Activated T-helper 9 cell treated with anti-CD3 and anti-CD28 coated beads, Interleukin-2, amount 50 U/mL, for 16 hours (primary cell): Measurements from ENCODE around the gene CDKAL1.
"Not testable (repeated sequence)": the region's sequence is repeated elsewhere in the genome, so short reads cannot be mapped to it uniquely, and the experiment has no call there.

ENCODE experiments used
- DNase-seq: peaks from one replicate; pipeline ENCODE4 v3.0.0-alpha.2; 2020; ENCODE audit warnings: low read depth

The CDKAL1 gene

GRCh38 chr6:21213492-21213891 lies 679.2 kb downstream of the CDKAL1 start:
- no peak for DNase-seq

DNA sequence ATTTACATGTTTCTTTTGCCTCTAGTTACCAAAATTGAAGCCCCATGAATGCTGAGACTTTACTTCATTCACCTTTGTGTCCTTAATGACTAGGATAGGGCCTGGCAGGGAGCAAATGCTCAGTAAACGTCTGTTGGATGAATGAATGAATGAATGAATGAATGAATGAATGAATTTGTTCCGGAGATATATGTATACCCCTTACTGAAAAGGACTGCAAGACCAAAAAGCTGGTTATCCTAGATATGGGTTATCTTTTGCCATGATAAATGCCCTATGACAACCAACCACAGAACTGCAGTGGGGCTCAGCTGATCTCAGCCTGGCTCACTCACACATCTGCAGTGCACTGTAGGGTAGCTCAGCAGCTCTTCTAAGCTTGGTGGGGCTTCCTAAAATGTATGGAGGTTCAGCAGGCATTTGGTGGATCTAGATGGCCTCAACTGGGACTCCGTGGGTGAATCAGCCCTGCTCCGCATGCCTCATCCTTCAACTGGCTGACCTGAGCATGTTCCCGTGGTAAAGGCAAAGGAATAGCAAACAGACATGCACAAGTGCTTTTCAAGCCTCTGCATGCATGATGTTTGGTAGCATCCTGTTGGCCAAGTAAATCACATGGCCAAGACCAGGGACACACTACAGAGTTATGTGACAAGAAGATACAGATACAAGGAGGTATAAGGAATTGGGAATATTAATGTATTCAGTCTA lies 680.6 kb downstream of the CDKAL1 start:
- no peak for DNase-seq

DNA sequence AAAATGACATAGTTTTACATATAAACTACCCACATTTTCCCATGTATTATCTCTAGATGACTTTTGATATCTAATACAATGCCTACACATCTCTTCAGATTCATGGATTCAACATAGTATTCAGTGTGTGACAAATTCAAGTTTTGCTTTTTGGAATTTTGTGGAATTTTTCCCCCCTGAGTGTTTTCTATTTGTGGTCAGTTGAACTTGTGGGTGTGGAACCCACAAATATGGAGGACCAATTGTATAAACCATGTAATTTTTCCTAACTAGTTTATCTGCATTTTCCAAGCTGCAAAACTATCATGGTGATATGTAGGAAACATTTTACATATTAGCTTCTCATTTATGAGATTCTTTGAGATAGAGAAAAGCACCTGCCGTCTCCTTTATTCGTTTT lies 685.0 kb downstream of the CDKAL1 start:
- no peak for DNase-seq

GRCh38 chr6:21219856-21220255 lies 685.6 kb downstream of the CDKAL1 start:
- DNase-seq: no peak

DNA sequence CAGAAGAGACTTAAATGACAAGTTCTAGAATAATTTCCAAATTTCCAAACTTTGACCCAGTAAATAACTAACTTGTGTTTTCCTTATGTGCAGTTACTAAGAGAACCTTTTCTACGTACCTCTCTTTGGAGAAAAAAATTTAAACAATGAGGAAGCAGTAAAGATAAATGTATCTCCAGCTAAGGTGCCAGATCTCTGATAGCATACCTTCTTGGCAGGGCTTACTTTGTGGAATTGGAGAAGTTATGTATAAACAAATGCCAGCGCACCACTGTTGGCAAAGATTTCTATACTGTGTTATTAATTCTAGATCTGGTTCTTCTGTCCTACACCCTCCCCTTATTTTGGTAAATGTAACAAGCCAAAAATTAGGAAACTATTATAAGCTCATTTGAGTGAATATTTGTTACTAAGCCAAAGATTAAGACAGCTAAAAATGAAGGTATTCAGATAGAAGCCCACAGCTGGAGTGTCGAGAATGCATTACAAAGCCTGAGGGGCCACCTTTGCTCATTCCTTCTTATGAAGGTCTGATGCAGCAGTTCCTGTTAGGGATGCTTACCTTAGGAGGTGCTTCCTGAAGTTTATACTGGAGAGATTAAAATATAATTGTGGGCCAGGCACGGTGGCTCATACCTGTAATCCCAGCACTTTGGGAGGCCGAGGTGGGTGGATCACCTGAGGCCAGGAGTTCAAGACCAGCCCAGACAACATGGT lies 686.2 kb downstream of the CDKAL1 start:
- no peak for DNase-seq

GRCh38 chr6:21222656-21223055 lies 688.4 kb downstream of the CDKAL1 start:
- DNase-seq: no peak

GRCh38 chr6:21225912-21226311 lies 691.7 kb downstream of the CDKAL1 start:
- no peak for DNase-seq

DNA sequence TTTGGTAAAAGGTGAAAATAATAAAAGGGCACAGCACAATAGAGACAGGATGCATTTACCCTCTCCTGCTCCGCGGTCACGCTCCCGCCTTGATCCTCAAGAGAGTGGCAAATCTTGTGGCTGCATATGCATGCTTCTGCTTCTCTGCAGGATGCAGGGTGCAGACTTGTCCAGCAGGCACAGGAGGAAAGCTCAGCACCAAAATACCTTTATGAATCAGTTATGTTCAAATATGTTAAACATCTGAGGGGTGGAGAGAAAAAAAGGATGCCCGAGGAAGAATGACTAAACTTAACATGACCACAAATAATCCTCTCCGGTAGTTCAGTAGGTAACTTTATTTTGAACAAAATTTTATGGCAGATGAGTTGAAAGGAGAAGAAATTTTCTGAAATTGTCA lies 693.2 kb downstream of the CDKAL1 start:
- DNase-seq: no peak

DNA sequence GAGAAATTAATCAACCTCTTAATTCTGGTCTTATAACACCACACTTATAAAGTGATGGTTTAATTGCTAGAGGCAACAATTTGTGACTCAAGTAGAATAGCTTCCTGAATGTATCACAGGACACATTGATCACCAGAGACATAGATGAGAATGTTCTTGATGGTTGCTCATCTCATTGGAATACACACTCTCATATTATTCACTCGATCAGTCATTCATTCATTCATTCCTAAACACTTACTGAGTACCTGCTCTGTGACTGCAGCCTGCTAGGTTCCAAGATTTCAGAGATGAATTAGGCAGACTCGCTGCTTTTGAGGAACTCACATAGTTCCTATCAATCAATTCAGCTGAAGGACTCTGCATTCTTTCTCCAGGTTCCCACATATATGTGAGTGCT lies 694.2 kb downstream of the CDKAL1 start:
- no peak for DNase-seq

DNA sequence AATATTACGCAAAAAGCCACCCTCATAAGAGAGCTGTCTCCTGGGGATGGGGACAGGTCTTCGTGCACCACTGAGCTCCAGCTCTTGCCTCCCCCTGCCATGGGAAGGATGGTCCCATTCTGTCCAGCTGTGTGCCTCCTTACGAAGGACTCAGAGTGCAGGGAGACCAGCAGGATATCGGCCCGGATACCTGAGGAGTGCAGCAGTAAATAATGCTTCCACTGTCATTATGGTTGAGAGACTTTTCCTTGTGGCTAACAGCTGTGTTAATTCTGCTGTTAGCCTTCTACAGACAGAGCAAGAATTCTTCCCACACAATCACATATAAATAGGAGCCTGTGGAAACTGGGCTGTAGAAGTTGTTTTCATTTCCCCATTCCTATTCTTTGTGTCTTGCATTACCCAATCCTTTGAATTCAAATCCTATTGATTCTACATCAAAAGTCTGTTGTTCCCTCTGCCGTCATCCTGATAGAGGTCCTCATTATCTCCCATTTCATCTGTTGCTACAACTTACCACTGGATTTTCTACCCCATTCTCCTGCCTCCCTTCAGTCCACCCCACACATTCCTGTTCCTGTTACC lies 694.7 kb downstream of the CDKAL1 start:
- DNase-seq: no peak

DNA sequence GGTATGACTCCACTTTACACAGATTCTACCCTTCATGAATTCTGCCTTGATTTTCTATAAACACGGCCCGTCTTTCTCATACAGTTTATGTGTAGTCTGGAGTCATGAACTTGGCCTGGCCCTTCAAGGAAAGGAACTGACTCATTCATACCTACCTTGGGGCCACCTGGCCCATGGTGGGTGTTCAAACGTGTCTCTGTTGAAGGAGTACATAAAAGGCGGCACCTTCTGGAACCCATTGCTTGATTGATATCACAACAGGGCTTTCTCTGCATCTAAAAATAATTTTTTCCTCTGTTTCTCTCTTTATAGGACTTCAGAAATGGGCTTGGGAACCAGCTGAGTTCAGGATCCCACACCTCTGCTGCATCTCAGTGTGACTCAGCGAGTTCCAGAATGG lies 696.3 kb downstream of the CDKAL1 start:
- DNase-seq: no peak

- no peak for DNase-seq
These were observed 700.9 kb downstream of the CDKAL1 start for GRCh38 chr6:21235162-21235561.

DNA sequence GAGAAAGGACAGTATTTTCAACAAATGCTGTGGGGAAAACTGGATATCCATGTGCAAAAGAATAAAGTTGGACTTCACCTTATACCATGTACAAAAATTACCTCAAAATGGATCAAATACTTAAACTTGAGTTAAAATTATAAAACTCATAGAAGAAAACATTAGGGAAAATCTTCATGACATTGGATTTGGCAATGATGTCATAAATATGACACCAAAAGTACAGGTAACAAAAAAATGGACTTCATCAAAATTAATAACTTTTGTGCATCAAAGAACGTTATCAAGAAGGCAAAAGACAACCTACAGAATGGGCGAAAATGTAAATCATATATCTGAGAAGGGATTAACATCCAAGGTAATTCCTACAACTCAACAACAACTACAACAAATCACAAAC lies 704.0 kb downstream of the CDKAL1 start:
- no peak for DNase-seq

- no peak for DNase-seq
These were observed 706.5 kb downstream of the CDKAL1 start for GRCh38 chr6:21240709-21241108.

DNA sequence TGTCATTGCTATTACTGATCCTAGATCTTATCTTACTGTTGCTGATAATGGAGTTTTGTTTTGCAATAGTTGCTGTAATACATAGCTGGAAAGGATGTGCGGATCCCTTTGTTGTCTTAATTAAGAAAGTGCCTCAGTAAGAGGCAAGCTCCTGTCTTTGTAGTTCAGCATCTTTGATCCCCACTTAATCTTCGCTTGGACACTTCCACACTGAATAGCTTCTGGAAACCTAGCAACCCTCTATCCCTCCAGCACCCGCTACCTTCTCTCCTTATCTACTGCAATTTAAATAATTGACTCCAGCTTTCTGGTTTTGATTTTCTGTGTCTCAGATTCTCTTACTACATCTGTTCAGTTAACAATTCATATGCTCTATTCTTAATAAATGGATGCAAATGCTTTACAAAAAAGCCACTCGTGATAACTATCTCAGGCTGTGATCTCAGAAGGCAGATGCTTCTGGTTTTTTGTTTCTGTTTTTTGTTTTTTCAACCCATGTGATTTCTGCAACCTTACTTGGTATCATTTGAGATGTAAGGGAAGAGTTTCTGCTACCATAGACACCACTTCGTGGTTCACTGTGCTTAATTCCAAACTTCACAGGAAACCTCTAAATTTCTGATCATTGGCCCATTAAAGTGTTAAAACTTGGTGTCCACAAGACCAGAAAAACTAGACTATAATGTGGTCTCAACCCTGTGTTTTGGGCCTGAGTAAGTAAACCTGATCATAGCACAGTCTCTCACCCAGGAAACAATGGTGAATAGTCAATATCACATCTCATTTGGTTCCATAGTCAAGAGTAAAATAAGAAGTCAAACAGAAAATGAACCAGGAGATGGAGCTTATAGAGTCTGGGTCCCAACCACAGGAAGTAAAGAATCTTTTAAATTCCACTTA lies 707.2 kb downstream of the CDKAL1 start:
- DNase-seq: no peak

- DNase-seq: no peak
These were observed 710.7 kb downstream of the CDKAL1 start for GRCh38 chr6:21244897-21245470.

DNA sequence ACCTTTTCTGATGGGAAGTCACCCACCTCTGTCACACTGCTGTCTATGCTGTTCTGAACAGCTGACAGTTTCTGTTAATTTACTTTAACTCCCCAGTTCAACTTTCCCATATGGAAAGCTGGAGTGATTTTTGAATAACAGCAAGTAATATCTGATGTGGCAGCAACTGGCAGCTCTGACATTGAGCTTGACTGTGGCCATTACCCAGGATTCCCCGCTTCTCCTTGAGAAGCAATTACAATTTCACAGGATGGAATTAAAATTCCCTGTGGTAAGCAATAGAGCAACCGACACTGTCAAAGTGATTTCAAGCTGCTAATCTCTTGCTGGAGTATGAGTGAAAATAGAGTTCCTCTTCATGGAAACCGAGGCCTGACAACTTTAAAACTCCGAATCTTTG lies 711.2 kb downstream of the CDKAL1 start:
- DNase-seq: no peak

GRCh38 chr6:21246075-21246474 lies 711.8 kb downstream of the CDKAL1 start:
- no peak for DNase-seq

DNA sequence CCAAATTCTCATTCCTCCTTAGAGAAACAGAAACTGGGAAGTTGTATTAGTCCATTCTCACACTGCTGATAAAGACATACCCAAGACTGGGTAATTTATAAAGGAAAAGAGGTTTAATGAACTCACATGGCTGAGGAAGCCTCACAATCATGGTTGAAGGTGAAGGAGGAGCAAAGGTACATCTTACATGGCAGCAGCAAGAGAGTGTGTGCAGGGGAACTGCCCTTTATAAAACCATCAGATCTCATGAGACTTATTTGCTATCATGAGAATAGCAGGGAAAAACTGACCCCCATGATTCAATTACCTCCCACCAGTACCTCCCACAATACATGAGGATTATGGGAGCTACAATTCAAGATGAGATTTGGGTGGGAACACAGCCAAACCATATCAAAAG lies 720.2 kb downstream of the CDKAL1 start:
- DNase-seq: not testable (repeated sequence)

DNA sequence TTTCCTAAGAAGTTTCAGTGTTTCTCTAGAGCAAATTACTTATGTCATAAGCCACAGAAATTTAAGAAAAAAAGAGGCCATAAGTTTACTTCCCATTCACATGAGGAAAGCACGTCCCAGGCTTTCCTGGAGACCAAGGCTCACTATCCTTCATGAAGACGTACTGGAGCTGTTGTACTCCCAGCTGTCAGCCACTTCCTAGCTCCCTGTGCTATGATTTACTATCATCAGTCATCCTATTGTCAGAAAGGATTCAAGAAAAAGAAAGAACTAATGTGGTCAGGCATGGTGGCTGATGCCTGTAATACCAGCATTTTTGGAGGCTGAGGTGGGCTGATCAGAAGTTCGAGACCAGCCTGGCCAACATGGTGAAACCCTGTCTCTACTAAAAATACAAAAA lies 721.9 kb downstream of the CDKAL1 start:
- no peak for DNase-seq

GRCh38 chr6:21257125-21257524 lies 722.9 kb downstream of the CDKAL1 start:
- no peak for DNase-seq

DNA sequence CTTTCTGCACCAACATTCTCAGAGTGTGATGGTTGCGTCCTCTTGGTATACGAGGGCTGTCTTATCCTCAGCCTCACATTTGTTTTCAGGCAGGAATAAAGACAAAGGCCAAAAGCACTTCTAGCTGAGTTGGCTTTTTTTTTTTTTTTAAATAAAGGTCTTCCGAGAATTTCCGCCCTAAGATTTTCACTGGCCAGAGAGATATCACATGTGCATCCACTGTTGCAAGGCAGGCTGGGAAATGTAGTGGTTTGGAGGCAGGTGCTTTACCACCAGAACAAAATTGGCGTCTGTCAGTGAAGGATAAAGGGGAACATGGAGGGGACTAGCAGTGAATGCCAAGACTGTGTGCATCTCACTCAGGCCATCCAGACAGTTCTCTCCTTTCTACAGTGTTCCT lies 724.4 kb downstream of the CDKAL1 start:
- no peak for DNase-seq
